H1 (cell line): ENCODE data around the gene ASS1. TPM values are rescaled to one million over a fixed set of nuclear protein-coding genes. Genes with fewer than 3 reads are reported as not detected.

Experiments
- CTCF ChIA-PET: fragments of 300-600 bp; sonication (Branson Sonifier 250); formaldehyde crosslinking; loops from one replicate; lab custom pipeline; 2021; ENCODE audit not compliant: partially characterized antibody; lab: Charles Lee
- POLR2A ChIA-PET: fragments of 300-600 bp; sonication (Branson Sonifier 250); formaldehyde crosslinking; loops from one replicate; lab custom pipeline; 2021; ENCODE audit warnings: inconsistent platforms; ENCODE audit not compliant: partially characterized antibody; lab: Charles Lee
- DNase-seq, 2 experiments: peaks; one replicate each; pipeline versions ENCODE4 v3.0.0 to v3.0.0-alpha.2; 2010 to 2022; ENCODE audit warnings: low spot score in 2 of 2, low read depth in 1 of 2, mixed read lengths in 1 of 2
- FAIRE-seq: peaks from 2 replicates; lab custom pipeline; 2011; peaks lifted over from hg19 to GRCh38; lab: Jason Lieb, UNC
- H2AFZ ChIP-seq: 2 replicates; pipeline ENCODE4 v1.8.1; 2012; ENCODE audit warnings: low read length, inconsistent platforms
- H2AK5ac ChIP-seq: 2 replicates; pipeline ENCODE4 v1.6.1; 2013; ENCODE audit warnings: low read depth, low read length
- H2BK120ac ChIP-seq: replicated peaks from 2 replicates; pipeline ENCODE3; 2013; ENCODE audit warnings: low read depth, low read length, inconsistent platforms
- H2BK12ac ChIP-seq: 2 replicates; pipeline ENCODE4 v1.6.1; 2013; ENCODE audit warnings: low read depth, low read length
- H2BK15ac ChIP-seq: 2 replicates; pipeline ENCODE4 v1.6.1; 2013; ENCODE audit warnings: low read length
- H2BK20ac ChIP-seq: 2 replicates; pipeline ENCODE4 v1.6.1; 2013; ENCODE audit warnings: low read length
- H2BK5ac ChIP-seq: 2 replicates; pipeline ENCODE4 v1.6.1; 2013; ENCODE audit warnings: low read depth, low read length
- H3K14ac ChIP-seq: 2 replicates; pipeline ENCODE4 v1.6.1; 2013; ENCODE audit warnings: inconsistent platforms; ENCODE audit not compliant: insufficient read length
- H3K18ac ChIP-seq: 2 replicates; pipeline ENCODE4 v1.6.1; 2013; ENCODE audit warnings: low read length; ENCODE audit errors: extremely low read depth
- H3K23ac ChIP-seq: 2 replicates; pipeline ENCODE4 v1.6.1; 2013; ENCODE audit warnings: inconsistent platforms; ENCODE audit not compliant: insufficient read length
- H3K23me2 ChIP-seq: 2 replicates; pipeline ENCODE4 v1.6.1; 2013; ENCODE audit warnings: low read depth, low read length
- H3K27ac ChIP-seq: 2 replicates; pipeline ENCODE4 v1.6.1; 2011; ENCODE audit warnings: low read depth, low read length, inconsistent platforms
- H3K27me3 ChIP-seq, 4 experiments: replicated peaks in 1 of 4; 1 replicate in 1 of 4; 2 replicates in 3 of 4; pipeline versions ENCODE4 v1.6.1 to v1.8.1; 2011 to 2013; ENCODE audit warnings: low read length in 3 of 4, mild to moderate bottlenecking in 3 of 4, inconsistent platforms in 2 of 4, mixed read lengths in 2 of 4, moderate library complexity in 1 of 4; ENCODE audit not compliant: control insufficient read depth in 3 of 4, insufficient read depth in 3 of 4; ENCODE audit errors: extremely low read depth in 1 of 4
- H3K36me3 ChIP-seq, 4 experiments: 2 replicates each; pipeline versions ENCODE4 v1.6.1 to v1.8.1; 2011 to 2013; ENCODE audit warnings: mild to moderate bottlenecking in 4 of 4, low read length in 3 of 4, moderate library complexity in 2 of 4, control low read depth in 1 of 4, inconsistent platforms in 1 of 4; ENCODE audit not compliant: insufficient read depth in 4 of 4, control insufficient read depth in 2 of 4
- H3K4ac ChIP-seq: replicated peaks from 2 replicates; pipeline ENCODE3; 2013; ENCODE audit warnings: low read length, low read depth, mixed read lengths, inconsistent platforms; ENCODE audit not compliant: insufficient read length
- H3K4me1 ChIP-seq, 4 experiments: replicated peaks in 1 of 4; 1 replicate in 1 of 4; 2 replicates in 3 of 4; pipeline versions ENCODE4 v1.6.1 to v1.8.1; 2011 to 2013; ENCODE audit warnings: low read length in 3 of 4, inconsistent platforms in 2 of 4, mixed read lengths in 1 of 4; ENCODE audit not compliant: insufficient read depth in 4 of 4, control insufficient read depth in 3 of 4
- H3K4me2 ChIP-seq, 2 experiments: 2 replicates each; pipeline versions ENCODE4 v1.6.1 to v1.8.1; 2011 to 2013; ENCODE audit warnings: low read depth in 2 of 2, low read length in 2 of 2, control low read depth in 1 of 2, inconsistent platforms in 1 of 2, mild to moderate bottlenecking in 1 of 2; ENCODE audit not compliant: insufficient read depth in 1 of 2
- H3K4me3 ChIP-seq, 4 experiments: fragments of 200-600, 300-600 bp in 1 of 4; sonication (generic), shearing (Covaris generic), sonication (Bioruptor Twin) in 1 of 4; 2 replicates each; pipeline versions ENCODE4 v1.5.1 to v1.8.1; 2011 to 2016; ENCODE audit warnings: low read length in 4 of 4, low read depth in 3 of 4, control low read depth in 2 of 4, inconsistent platforms in 2 of 4, mild to moderate bottlenecking in 2 of 4, mixed read lengths in 1 of 4, moderate library complexity in 1 of 4; ENCODE audit not compliant: insufficient read depth in 2 of 4; ENCODE audit errors: extremely low read depth in 1 of 4
- H3K56ac ChIP-seq: replicated peaks from 2 replicates; pipeline ENCODE3; 2013; ENCODE audit warnings: low read depth, mild to moderate bottlenecking, mixed read lengths, low read length, inconsistent platforms; ENCODE audit not compliant: insufficient read length
- H3K79me1 ChIP-seq: 2 replicates; pipeline ENCODE4 v1.6.1; 2013; ENCODE audit warnings: low read depth, low read length, control low read depth
- H3K79me2 ChIP-seq, 2 experiments: 2 replicates each; pipeline versions ENCODE4 v1.6.1 to v1.8.1; 2012 to 2013; ENCODE audit warnings: low read length in 2 of 2, mild to moderate bottlenecking in 2 of 2, inconsistent platforms in 1 of 2; ENCODE audit not compliant: insufficient read depth in 2 of 2, control insufficient read depth in 1 of 2
- H3K9ac ChIP-seq, 4 experiments: replicated peaks in 1 of 4; 1 replicate in 1 of 4; 2 replicates in 3 of 4; pipeline versions ENCODE4 v1.6.1 to v1.8.1; 2011 to 2013; ENCODE audit warnings: low read depth in 3 of 4, low read length in 3 of 4, control low read depth in 2 of 4, mild to moderate bottlenecking in 2 of 4, moderate library complexity in 2 of 4, inconsistent platforms in 1 of 4; ENCODE audit errors: extremely low read depth in 1 of 4
- H3K9me3 ChIP-seq, 2 experiments: 2 replicates each; pipeline versions ENCODE4 v1.6.1 to v1.8.1; 2012 to 2013; ENCODE audit warnings: mild to moderate bottlenecking in 2 of 2, moderate library complexity in 2 of 2, control low read depth in 1 of 2, inconsistent platforms in 1 of 2, low read depth in 1 of 2, low read length in 1 of 2, mixed read lengths in 1 of 2; ENCODE audit not compliant: insufficient read depth in 2 of 2
- H4K20me1 ChIP-seq, 2 experiments: replicated peaks in 1 of 2; 2 replicates each; pipeline versions ENCODE3 to v1.8.1; 2011 to 2013; ENCODE audit warnings: inconsistent platforms in 2 of 2, low read length in 2 of 2, mild to moderate bottlenecking in 1 of 2; ENCODE audit not compliant: insufficient read depth in 2 of 2, control insufficient read depth in 1 of 2
- H4K5ac ChIP-seq: 2 replicates; pipeline ENCODE4 v1.6.1; 2013; ENCODE audit warnings: low read length, low read depth, mixed read lengths, inconsistent platforms; ENCODE audit not compliant: insufficient read length
- H4K8ac ChIP-seq: 2 replicates; pipeline ENCODE4 v1.8.0; 2013; ENCODE audit warnings: mild to moderate bottlenecking, moderate library complexity, low read length, inconsistent platforms; ENCODE audit not compliant: insufficient read depth; ENCODE audit errors: extremely low read depth
- H4K91ac ChIP-seq: replicated peaks from 2 replicates; pipeline ENCODE3; 2013; ENCODE audit warnings: low read length, mixed read lengths, inconsistent platforms; ENCODE audit not compliant: insufficient read length
- ASH2L ChIP-seq: fragments of 200-600, 300-600 bp; sonication (generic); IDR thresholded peaks from one replicate; pipeline ENCODE4 v1.7.1; 2017; ENCODE audit warnings: low read length
- BRCA1 ChIP-seq: IDR thresholded peaks from 2 replicates; pipeline ENCODE4 v1.6.1; 2012; ENCODE audit warnings: low read depth, low read length, improper control_type of control experiment
- EP300 ChIP-seq, 2 experiments: IDR thresholded peaks; 1 replicate in 1 of 2; 2 replicates in 1 of 2; pipeline ENCODE4 v1.6.1; 2011 to 2012; ENCODE audit warnings: low read depth in 2 of 2, low read length in 2 of 2, mild to moderate bottlenecking in 2 of 2, borderline replicate concordance in 1 of 2, inconsistent platforms in 1 of 2, moderate library complexity in 1 of 2
- EZH2 ChIP-seq: fragments of 200-600 bp; sonication (generic); IDR thresholded peaks from 2 replicates; pipeline ENCODE4 v1.7.1; 2012; ENCODE audit warnings: low read depth, mild to moderate bottlenecking, moderate library complexity, low read length, inconsistent platforms; ENCODE audit not compliant: severe bottlenecking
- HDAC2 ChIP-seq, 2 experiments: fragments of 300-600 bp in 1 of 2; sonication (generic) in 1 of 2; IDR thresholded peaks; 2 replicates each; pipeline ENCODE4 v1.6.1; 2011 to 2012; ENCODE audit warnings: low read depth in 2 of 2, low read length in 2 of 2, mild to moderate bottlenecking in 2 of 2, moderate library complexity in 2 of 2, borderline replicate concordance in 1 of 2, inconsistent platforms in 1 of 2
- JUN ChIP-seq: IDR thresholded peaks from 2 replicates; pipeline ENCODE4 v1.6.1; 2011; ENCODE audit warnings: low read depth, mild to moderate bottlenecking, improper control_type of control experiment, low read length
- KDM4A ChIP-seq: IDR thresholded peaks from one replicate; pipeline ENCODE4 v1.7.1; 2012; ENCODE audit warnings: low read depth, mild to moderate bottlenecking, moderate library complexity, low read length, inconsistent platforms; ENCODE audit not compliant: severe bottlenecking
- MAX ChIP-seq: IDR thresholded peaks from 2 replicates; pipeline ENCODE4 v1.6.1; 2012; ENCODE audit warnings: inconsistent platforms
- POLR2AphosphoS5 ChIP-seq: IDR thresholded peaks from 2 replicates; pipeline ENCODE4 v1.6.1; 2011; ENCODE audit warnings: low read depth, low read length
- RAD21 ChIP-seq, 2 experiments: IDR thresholded peaks in 1 of 2; conservative IDR thresholded peaks in 1 of 2; 2 replicates each; pipeline ENCODE4 v1.6.1; 2011; ENCODE audit warnings: low read depth in 2 of 2, low read length in 2 of 2, improper control_type of control experiment in 1 of 2, inconsistent platforms in 1 of 2, mild to moderate bottlenecking in 1 of 2, moderate library complexity in 1 of 2
- SAP30 ChIP-seq: fragments of 300-600 bp; sonication (generic); IDR thresholded peaks from 2 replicates; pipeline ENCODE4 v1.7.1; 2012; ENCODE audit warnings: low read length, moderate library complexity, mild to moderate bottlenecking, inconsistent platforms; ENCODE audit not compliant: insufficient read depth, insufficient replicate concordance
- SP1 ChIP-seq: IDR thresholded peaks from 2 replicates; pipeline ENCODE4 v1.6.1; 2011; ENCODE audit warnings: low read depth, low read length
- WGBS, 2 experiments: shearing (Covaris generic) in 1 of 2; methylation state at CpG; one replicate each; pipeline versions ENCODE4 v1.1.6 to v1.1.7; 2013 to 2015; ENCODE audit warnings: low lambda C conversion rate in 2 of 2, mixed read lengths in 2 of 2, inconsistent platforms in 1 of 2, low coverage in 1 of 2, missing lambda C conversion rate in 1 of 2; ENCODE audit not compliant: insufficient replicate concordance in 2 of 2, insufficient coverage in 1 of 2, insufficient read length in 1 of 2; ENCODE audit errors: extremely low coverage in 1 of 2, missing lambda C conversion rate in 1 of 2; 5-methylcytosine and 5-hydroxymethylcytosine counted together
- polyA plus RNA-seq, 7 experiments: library from polyadenylated mRNA; depleted of rRNA in 3 of 7; stranded (reverse) in 5 of 7; unstranded in 2 of 7; fragments of >200 nt in 5 of 7; fragments of 200-250 nt in 2 of 7; gene quantifications; 1 replicate in 5 of 7; 2 replicates in 1 of 7; 4 replicates in 1 of 7; pipeline versions ENCODE4 v1.2.1 to v1.2.3, GENCODE V29; 2011 to 2013; ENCODE audit warnings: missing spikeins in 2 of 7, mixed read lengths in 2 of 7
- total RNA-seq: library from RNA; stranded (reverse); fragmentation: NEBNext Ultra II Directional; extraction: Animal tissue kit (Norgen Biotek cat#: 25700); gene quantifications from 2 replicates; pipeline ENCODE4 v1.2.1, GENCODE V29; 2021

The ASS1 gene
- total and polyA plus RNA-seq, 2 of the 8 experiments (the other 6 are each of a cell fraction or from before 2014, with no cell fraction given) = 108 to 296 TPM

DNA sequence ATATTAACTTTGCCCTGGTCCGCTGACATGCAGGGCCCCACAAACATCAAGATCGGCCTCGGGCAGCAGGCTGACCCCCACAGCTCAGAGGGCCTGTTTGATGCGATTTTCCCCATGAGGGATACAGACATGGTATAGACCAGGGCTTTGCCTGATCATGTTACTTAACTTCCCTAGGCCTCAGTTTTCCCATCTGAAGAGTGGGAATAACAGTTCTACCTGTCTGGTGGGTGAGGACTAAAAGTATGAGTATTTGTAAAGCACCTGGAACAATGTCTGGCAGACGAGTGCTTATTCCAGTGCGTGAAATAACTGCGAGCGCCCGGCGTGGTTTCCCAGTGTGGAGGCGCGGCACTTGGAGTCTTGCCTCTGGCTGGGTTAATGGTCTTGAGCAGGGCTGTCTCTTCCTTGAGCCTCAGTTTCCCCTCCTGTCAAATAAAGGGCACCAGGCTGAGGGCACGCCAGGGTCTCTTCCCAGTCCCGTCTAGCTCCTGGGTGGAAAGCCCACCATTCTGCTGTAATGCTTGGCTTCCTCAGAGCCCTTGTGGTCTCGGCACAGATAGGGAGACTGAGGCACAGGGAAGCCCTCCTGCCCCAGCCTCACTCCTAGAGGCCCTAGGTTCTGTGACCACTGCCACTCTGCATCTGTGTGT, 47.2 kb downstream of the ASS1 start:
- Histone ChIP-seq H4K91ac (no peak overlapping the region), H3K27ac (no peak overlapping the region), H2BK120ac (no peak overlapping the region), H2AFZ (no peak overlapping the region), H3K36me3 (peaks cover 3 to 53% (median 13%) of the 10 kb centered on the region in 4 experiments; a peak in 6 of 8 replicates), H2AK5ac (no peak overlapping the region), H2BK5ac (no peak overlapping the region), H2BK15ac (no peak overlapping the region), H3K79me1 (no peaks in the 10 kb centered on the region), H3K9me3 (peaks cover 7% of the 10 kb centered on the region in 2 experiments; a peak in 3 of 4 replicates), H3K4me1 (no peaks in the 10 kb centered on the region), H3K14ac (no peak overlapping the region), H2BK20ac (no peak overlapping the region), H3K56ac (no peak overlapping the region), H3K9ac (no peak overlapping the region), H3K4ac (no peak overlapping the region), H4K8ac (no peak overlapping the region), H3K23ac (no peak overlapping the region), H3K23me2 (no peaks in the 10 kb centered on the region), H4K20me1 (no peaks in the 10 kb centered on the region), H3K4me3 (no peak overlapping the region), H3K27me3 (no peaks in the 10 kb centered on the region), H2BK12ac (no peak overlapping the region), H4K5ac (no peak overlapping the region), H3K79me2 (no peaks in the 10 kb centered on the region), H3K4me2 (no peak overlapping the region), H3K18ac (no peak overlapping the region)
- DNase-seq (no peak), FAIRE-seq (no peak)
- POLR2A ChIA-PET = interaction anchor here (1.0 kb wide), 1 partner anchor 9 kb away, joined by 5 read pairs; no protein-coding TSS in a partner anchor
- CTCF ChIA-PET = interaction anchor here (0.6 to 1.5 kb wide), 5 partner anchors 11 to 163 kb away, joined by 3 to 5 read pairs (median 3); no protein-coding TSS in a partner anchor
- 93% methylated on average over 14 of the region's 15 CpGs; no CpG with 5 or more reads in 1 of the 2 experiments for WGBS, 2 experiments
- TF ChIP-seq SP1 (no peak), JUN (no peak), ASH2L (no peak), EP300 (IDR thresholded peaks at IDR 0.05; ENCODE audit: borderline replicate concordance in 1 of 2, low read depth in 2 of 2, low read length in 2 of 2) (no peak), POLR2AphosphoS5 (no peak), EZH2 (no peak), MAX (no peak), KDM4A (no peak), BRCA1 (no peak), RAD21 (IDR thresholded peaks at IDR 0.05 in 1 of 2, conservative IDR thresholded peaks at IDR 0.05 in 1 of 2; ENCODE audit: low read depth in 2 of 2, low read length in 2 of 2) (no peak), HDAC2 (IDR thresholded peaks at IDR 0.05; ENCODE audit: borderline replicate concordance in 1 of 2, low read depth in 2 of 2, low read length in 2 of 2) (no peak), SAP30 (no peak)
